Measurements from ENCODE around the gene NECAB2. TPM values are rescaled to one million over a fixed set of nuclear protein-coding genes. Genes with fewer than 3 reads are reported as not detected.

The NECAB2 gene
- not detected for total RNA-seq

GRCh38 chr16:83967838-83968305 is at the start of gene NECAB2:
NECAB2 (plus strand) TSS chr16:83968244; CDS start chr16:83968649, 405 bp downstream.
- WGBS, result 18% methylated on average over 21 of the region's 35 CpGs

GRCh38 chr16:83920894-83921491 is 47.1 kb upstream of the NECAB2 start:
- 96% methylated on average over 2 of the region's 2 CpGs for WGBS
- H3K36me3 ChIP-seq, result peaks cover 30 to 89% (median 72%) of the 10 kb centered on the region in 4 donors
- H3K4me3 ChIP-seq, result no peak overlapping the region
- H3K27ac ChIP-seq (replicated peaks in 1 of 4), result no peak overlapping the region
- H3K27me3 ChIP-seq, result no peaks in the 10 kb centered on the region
- intact Hi-C loops (cut with DNase I), result loop anchor here (10.0 kb wide), 1 partner anchor 144 kb away; no protein-coding TSS in a partner anchor
- no peak for DNase-seq (ENCODE audit: extremely low spot score)
- TF ChIP-seq POLR2AphosphoS5 (IDR thresholded peaks at IDR 0.05) (no peak), CTCF (IDR thresholded peaks at IDR 0.05) (no peak), POLR2A (IDR thresholded peaks at IDR 0.05; ENCODE audit: low read depth) (no peak)
- H3K9me3 ChIP-seq, result no peaks in the 10 kb centered on the region
- H3K4me1 ChIP-seq, result peaks cover 0 to 1% (median under 1%) of the 10 kb centered on the region in 4 donors

More at GRCh38 chr16:83967838-83968305, at the start of gene NECAB2:
- Histone ChIP-seq H3K4me1 (peaks cover 0 to 14% (median 10%) of the 10 kb centered on the region in 4 donors), H3K27ac (replicated peaks in 1 of 4) (no peak within 1 kb of the TSS), H3K27me3 (peaks cover 0 to 24% (median 0%) of the 10 kb centered on the region in 4 donors), H3K9me3 (no peaks in the 10 kb centered on the region), H3K36me3 (peaks cover 13 to 37% (median 27%) of the 10 kb centered on the region in 4 donors), H3K4me3 (peak within 1 kb of the TSS; percentile 36 to 56 (median 48))
- intact Hi-C loops (cut with DNase I), result loop anchor here (2.0 to 5.0 kb wide), 2 partner anchors 95 to 519 kb away; no protein-coding TSS in a partner anchor
- TF ChIP-seq CTCF (IDR thresholded peaks at IDR 0.05), result peak; percentile 56 to 76 (median 63)
- no peak for TF ChIP-seq POLR2A (IDR thresholded peaks at IDR 0.05; ENCODE audit: low read depth)
- DNase-seq (ENCODE audit: extremely low spot score), result no peak

- 88% methylated on average over 27 of the region's 31 CpGs for WGBS
- peaks cover 9 to 14% (median 12%) of the 10 kb centered on the region in 4 donors for H3K4me1 ChIP-seq
- no peak overlapping the region for H3K4me3 ChIP-seq
- DNase-seq (ENCODE audit: extremely low spot score), result no peak
- TF ChIP-seq CTCF (IDR thresholded peaks at IDR 0.05) (no peak), POLR2AphosphoS5 (IDR thresholded peaks at IDR 0.05) (no peak)
- H3K27ac ChIP-seq (replicated peaks in 1 of 4), result no peak overlapping the region
- no peaks in the 10 kb centered on the region for H3K27me3 ChIP-seq
- H3K9me3 ChIP-seq, result no peaks in the 10 kb centered on the region
- H3K36me3 ChIP-seq, result peaks cover 13 to 73% (median 50%) of the 10 kb centered on the region in 4 donors
- intact Hi-C loops (cut with DNase I), result loop anchor here (10.0 kb wide), 1 partner anchor 141 kb away; no protein-coding TSS in a partner anchor
Observed at GRCh38 chr16:83923581-83924365, 44.3 kb upstream of the NECAB2 start.

GRCh38 chr16:83924686-83925085 is 43.4 kb upstream of the NECAB2 start:
- Histone ChIP-seq H3K9me3 (no peaks in the 10 kb centered on the region), H3K36me3 (peaks cover 4 to 71% (median 43%) of the 10 kb centered on the region in 4 donors), H3K27me3 (no peaks in the 10 kb centered on the region), H3K27ac (replicated peaks in 1 of 4) (no peak overlapping the region), H3K4me1 (peaks cover 9 to 14% (median 12%) of the 10 kb centered on the region in 4 donors), H3K4me3 (no peak overlapping the region)
- 82% methylated on average over 13 of the region's 13 CpGs for WGBS
- DNase-seq (ENCODE audit: extremely low spot score), result no peak
- intact Hi-C loops (cut with DNase I), result loop anchor here (10.0 kb wide), 1 partner anchor 140 kb away; no protein-coding TSS in a partner anchor
- TF ChIP-seq CTCF (IDR thresholded peaks at IDR 0.05), result no peak
- TF ChIP-seq POLR2AphosphoS5 (IDR thresholded peaks at IDR 0.05), result no peak
- no peak for TF ChIP-seq POLR2A (IDR thresholded peaks at IDR 0.05; ENCODE audit: low read depth)
- TF ChIP-seq EP300 (IDR thresholded peaks at IDR 0.05), result no peak
